Nephron (organoid): ENCODE measurements around the gene WFDC10A.

Experiments
- H3K27ac Mint-ChIP-seq, 3 experiments: 2 replicates each; pipeline ENCODE4 v1.8.0; 2020; ENCODE audit warnings: mixed read lengths in 3 of 3, mild to moderate bottlenecking in 2 of 3, moderate library complexity in 1 of 3
- H3K27me3 Mint-ChIP-seq: 2 replicates; pipeline ENCODE4 v1.8.0; 2021; ENCODE audit warnings: low read depth, mild to moderate bottlenecking, moderate library complexity, mixed read lengths
- H3K36me3 Mint-ChIP-seq: 2 replicates; pipeline ENCODE4 v1.8.0; 2020; ENCODE audit warnings: low read depth, mixed read lengths
- H3K4me1 Mint-ChIP-seq: 2 replicates; pipeline ENCODE4 v1.8.0; 2020; ENCODE audit warnings: mixed read lengths
- H3K4me3 Mint-ChIP-seq, 3 experiments: 2 replicates each; pipeline ENCODE4 v1.8.0; 2020; ENCODE audit warnings: mild to moderate bottlenecking in 3 of 3, mixed read lengths in 3 of 3, moderate library complexity in 2 of 3
- H3K9me3 Mint-ChIP-seq: 2 replicates; pipeline ENCODE4 v1.8.0; 2020; ENCODE audit warnings: mixed read lengths
- CTCF ChIP-seq, 3 experiments: fragments of 200-600 bp; sonication (generic); IDR thresholded peaks; one replicate each; pipeline ENCODE4 v1.5.0; 2021; ENCODE audit warnings: antibody characterized with exemption in 3 of 3; ENCODE audit not compliant: unreplicated experiment in 3 of 3

WFDC10A gene

GRCh38 chr20:45612314-45612713 lies 17.2 kb upstream of the WFDC10A start:
- H3K4me3 Mint-ChIP-seq, result no peak overlapping the region
- no peak for TF ChIP-seq CTCF (IDR thresholded peaks at IDR 0.05; ENCODE audit: unreplicated experiment in 3 of 3)
- no peaks in the 10 kb centered on the region for H3K36me3 Mint-ChIP-seq
- H3K9me3 Mint-ChIP-seq, result peaks cover 11% of the 10 kb centered on the region
- H3K27ac Mint-ChIP-seq, result no peak overlapping the region
- no peaks in the 10 kb centered on the region for H3K27me3 Mint-ChIP-seq
- peaks cover 15% of the 10 kb centered on the region for H3K4me1 Mint-ChIP-seq

DNA sequence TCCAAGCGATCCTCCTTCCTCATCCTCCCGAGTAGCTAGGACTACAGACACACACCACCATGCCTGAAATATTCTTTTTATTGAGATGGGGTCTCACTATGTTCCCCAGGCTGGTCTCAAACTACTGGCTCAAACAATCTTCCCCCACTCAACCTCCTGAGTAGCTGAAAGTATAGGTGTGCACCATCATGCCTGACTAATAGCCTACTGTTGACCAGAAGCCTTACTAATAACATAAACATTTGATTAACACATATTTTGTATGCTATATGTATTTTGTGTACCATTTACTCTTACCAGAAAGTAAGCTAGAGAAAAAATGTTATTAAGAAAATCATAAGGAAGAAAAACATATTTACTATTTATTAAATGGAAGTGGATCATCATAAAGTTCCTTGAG lies 11.9 kb upstream of the WFDC10A start:
- Mint-ChIP-seq H3K9me3 (peaks cover 4% of the 10 kb centered on the region), H3K4me1 (no peaks in the 10 kb centered on the region), H3K4me3 (no peak overlapping the region), H3K36me3 (no peaks in the 10 kb centered on the region), H3K27me3 (peaks cover 4% of the 10 kb centered on the region), H3K27ac (no peak overlapping the region)
- no peak for TF ChIP-seq CTCF (IDR thresholded peaks at IDR 0.05; ENCODE audit: unreplicated experiment in 3 of 3)

DNA sequence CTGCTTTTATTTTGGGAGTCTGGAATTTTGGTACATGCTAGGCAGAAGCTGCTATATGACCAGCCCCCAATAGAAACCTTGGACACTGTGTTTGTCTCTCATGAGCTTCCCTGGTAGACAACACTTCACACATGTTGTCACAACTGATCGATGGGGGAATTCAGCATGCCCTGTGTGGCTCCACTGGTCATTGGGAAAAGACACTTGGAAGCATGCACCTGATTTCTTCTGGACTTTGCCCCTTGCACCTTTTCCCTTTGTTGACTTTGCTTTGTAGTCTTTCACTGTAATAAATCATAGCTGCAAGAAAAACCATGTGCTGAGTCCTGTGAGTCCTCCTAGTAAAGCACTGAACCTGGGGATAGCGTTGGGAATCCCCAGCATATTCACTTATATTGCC lies 7.9 kb upstream of the WFDC10A start:
- Mint-ChIP-seq H3K27me3 (peaks cover 4% of the 10 kb centered on the region), H3K9me3 (peaks cover 14% of the 10 kb centered on the region), H3K36me3 (no peaks in the 10 kb centered on the region), H3K27ac (no peak overlapping the region), H3K4me3 (no peak overlapping the region), H3K4me1 (no peaks in the 10 kb centered on the region)
- TF ChIP-seq CTCF (IDR thresholded peaks at IDR 0.05; ENCODE audit: unreplicated experiment in 3 of 3), result no peak

DNA sequence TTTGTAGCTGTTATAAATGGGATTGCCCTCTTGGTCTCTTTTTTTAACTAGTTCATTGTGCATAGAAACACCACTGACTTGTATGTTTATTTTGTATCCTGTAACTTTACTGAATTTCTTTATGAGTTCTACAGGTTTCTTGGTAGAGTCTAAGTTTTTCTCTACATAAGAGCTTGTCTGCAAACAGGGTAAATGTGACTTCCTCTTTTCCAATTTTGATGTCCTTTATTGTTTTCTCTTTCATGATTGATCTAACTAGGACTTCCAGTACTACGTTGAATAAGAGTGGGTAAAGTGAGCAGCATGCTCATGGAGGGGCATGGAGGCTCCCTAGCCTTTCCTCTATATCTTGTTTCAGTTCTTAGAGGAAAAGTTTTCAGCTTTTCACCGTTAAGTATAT lies 3.0 kb upstream of the WFDC10A start:
- H3K4me1 Mint-ChIP-seq, result no peaks in the 10 kb centered on the region
- H3K9me3 Mint-ChIP-seq, result peaks cover 11% of the 10 kb centered on the region
- no peak overlapping the region for H3K27ac Mint-ChIP-seq
- H3K27me3 Mint-ChIP-seq, result peaks cover 7% of the 10 kb centered on the region
- H3K4me3 Mint-ChIP-seq, result no peak overlapping the region
- no peaks in the 10 kb centered on the region for H3K36me3 Mint-ChIP-seq
- TF ChIP-seq CTCF (IDR thresholded peaks at IDR 0.05; ENCODE audit: unreplicated experiment in 3 of 3), result no peak

- no peak for TF ChIP-seq CTCF (IDR thresholded peaks at IDR 0.05; ENCODE audit: unreplicated experiment in 3 of 3)
- peaks cover 5% of the 10 kb centered on the region for H3K9me3 Mint-ChIP-seq
- no peak overlapping the region for H3K4me3 Mint-ChIP-seq
- H3K27ac Mint-ChIP-seq, result no peak overlapping the region
- no peaks in the 10 kb centered on the region for H3K36me3 Mint-ChIP-seq
- peaks cover 13% of the 10 kb centered on the region for H3K27me3 Mint-ChIP-seq
- no peaks in the 10 kb centered on the region for H3K4me1 Mint-ChIP-seq
Observed at GRCh38 chr20:45630371-45630770, 832 bp downstream of the WFDC10A start.

DNA sequence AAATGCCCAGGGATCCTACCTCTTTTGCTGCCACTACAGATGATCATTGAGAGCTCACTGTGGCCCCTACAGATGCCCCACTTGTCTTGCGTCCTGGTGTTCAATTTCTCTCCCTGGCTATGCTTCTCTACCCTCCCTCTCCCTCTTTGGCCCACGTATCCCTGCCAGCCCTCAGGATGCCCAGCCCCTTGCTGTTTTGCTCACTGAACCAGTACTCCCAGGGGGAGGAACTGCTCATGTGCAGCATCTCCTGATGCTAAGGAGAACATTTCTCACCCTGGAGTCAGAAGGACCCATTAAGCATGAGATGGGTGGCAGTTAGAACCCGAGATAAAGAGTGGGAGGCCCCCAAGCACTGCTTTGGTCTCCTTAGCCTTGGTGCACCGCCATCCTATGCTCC lies 1.6 kb downstream of the WFDC10A start, which contains the start of gene WFDC9:
Gene WFDC9, minus strand, starts transcription at position 101 of the 400 bp plus-strand sequence. CDS start 21,103 bp downstream, outside the sequence.
- H3K27ac Mint-ChIP-seq, result no peak within 1 kb of the TSS
- H3K27me3 Mint-ChIP-seq, result peaks cover 13% of the 10 kb centered on the region
- no peak within 1 kb of the TSS for H3K4me3 Mint-ChIP-seq
- no peaks in the 10 kb centered on the region for H3K4me1 Mint-ChIP-seq
- TF ChIP-seq CTCF (IDR thresholded peaks at IDR 0.05; ENCODE audit: unreplicated experiment in 3 of 3), result no peak
- no peaks in the 10 kb centered on the region for H3K36me3 Mint-ChIP-seq
- peaks cover 3% of the 10 kb centered on the region for H3K9me3 Mint-ChIP-seq
